ENCODE measurements around the gene TGM5. TPM values are rescaled to one million over a fixed set of nuclear protein-coding genes. Genes with fewer than 3 reads are reported as not detected.

Gene TGM5
- total RNA-seq, 1 donor from 2014 or later: 0.32 TPM

GRCh38 chr15:43219929-43220928, 46.5 kb downstream of the TGM5 start:
- H3K9me3 ChIP-seq: no peaks in the 10 kb centered on the region
- no peaks in the 10 kb centered on the region for H3K36me3 ChIP-seq
- no peak for TF ChIP-seq CTCF (IDR thresholded peaks at IDR 0.05)
- H3K4me1 ChIP-seq: no peaks in the 10 kb centered on the region
- intact Hi-C loops (cut with DNase I): loop anchor here (10.0 kb wide), 1 partner anchor 65 kb away; no protein-coding TSS in a partner anchor
- no peak overlapping the region for H3K27ac ChIP-seq
- ATAC-seq (no peak), DNase-seq (no peak)
- H3K4me3 ChIP-seq: no peak overlapping the region
- H3K27me3 ChIP-seq (ENCODE audit: low read depth): no peaks in the 10 kb centered on the region

- Histone ChIP-seq H3K27me3 (ENCODE audit: low read depth) (no peaks in the 10 kb centered on the region), H3K9me3 (no peaks in the 10 kb centered on the region), H3K27ac (no peak overlapping the region), H3K4me1 (no peaks in the 10 kb centered on the region), H3K36me3 (no peaks in the 10 kb centered on the region), H3K4me3 (no peak overlapping the region)
- intact Hi-C loops (cut with DNase I): no loop called here
- DNase-seq (no peak), ATAC-seq (no peak)
- no peak for TF ChIP-seq CTCF (IDR thresholded peaks at IDR 0.05)
Measured at GRCh38 chr15:43218908-43219706, 47.6 kb downstream of the TGM5 start.

DNA sequence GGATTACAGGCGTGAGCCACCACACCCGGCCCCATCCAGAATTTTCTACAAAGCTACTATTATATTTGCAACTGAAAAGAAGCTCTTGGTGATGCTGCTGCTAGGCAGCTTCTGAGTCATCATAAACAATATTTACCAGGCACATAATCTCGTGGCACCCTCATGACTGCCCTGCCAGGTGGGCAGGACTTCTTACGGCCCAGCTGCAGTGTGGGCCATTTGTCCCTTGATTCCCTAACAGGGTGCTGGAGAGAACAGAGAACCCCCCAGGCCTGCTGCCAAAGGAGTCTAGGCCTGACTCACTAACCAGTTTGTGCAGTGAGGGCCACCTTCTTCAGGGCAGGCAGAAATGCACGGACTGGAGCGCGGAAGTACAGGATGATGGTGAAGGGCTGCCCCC, 50.8 kb downstream of the TGM5 start:
- Histone ChIP-seq H3K27me3 (ENCODE audit: low read depth) (peaks cover 5% of the 10 kb centered on the region), H3K9me3 (no peaks in the 10 kb centered on the region), H3K27ac (no peak overlapping the region), H3K36me3 (no peaks in the 10 kb centered on the region), H3K4me3 (no peak overlapping the region), H3K4me1 (no peaks in the 10 kb centered on the region)
- intact Hi-C loops (cut with DNase I): no loop called here
- ATAC-seq (no peak), DNase-seq (no peak)
- TF ChIP-seq CTCF (IDR thresholded peaks at IDR 0.05): no peak

GRCh38 chr15:43214592-43215295, 52.0 kb downstream of the TGM5 start:
- no peak for TF ChIP-seq CTCF (IDR thresholded peaks at IDR 0.05)
- Histone ChIP-seq H3K27ac (no peak overlapping the region), H3K4me1 (no peaks in the 10 kb centered on the region), H3K4me3 (no peak overlapping the region), H3K36me3 (no peaks in the 10 kb centered on the region), H3K9me3 (no peaks in the 10 kb centered on the region), H3K27me3 (ENCODE audit: low read depth) (peaks cover 5% of the 10 kb centered on the region)
- ATAC-seq (no peak), DNase-seq (no peak)
- intact Hi-C loops (cut with DNase I): no loop called here

- DNase-seq: no peak
- no peak for ATAC-seq
- Histone ChIP-seq H3K36me3 (no peaks in the 10 kb centered on the region), H3K4me1 (no peaks in the 10 kb centered on the region), H3K27me3 (ENCODE audit: low read depth) (peaks cover 7% of the 10 kb centered on the region), H3K9me3 (no peaks in the 10 kb centered on the region), H3K4me3 (no peak overlapping the region), H3K27ac (no peak overlapping the region)
- no peak for TF ChIP-seq CTCF (IDR thresholded peaks at IDR 0.05)
- intact Hi-C loops (cut with DNase I): no loop called here
Measured at GRCh38 chr15:43214169-43214568, 52.6 kb downstream of the TGM5 start.
